ENCODE results near the gene SNRPD3. TPM values are rescaled to one million over a fixed set of nuclear protein-coding genes. Genes with fewer than 3 reads are reported as not detected.

Gene SNRPD3
- total RNA-seq, 1 experiment from 2014 or later: 144 TPM

DNA sequence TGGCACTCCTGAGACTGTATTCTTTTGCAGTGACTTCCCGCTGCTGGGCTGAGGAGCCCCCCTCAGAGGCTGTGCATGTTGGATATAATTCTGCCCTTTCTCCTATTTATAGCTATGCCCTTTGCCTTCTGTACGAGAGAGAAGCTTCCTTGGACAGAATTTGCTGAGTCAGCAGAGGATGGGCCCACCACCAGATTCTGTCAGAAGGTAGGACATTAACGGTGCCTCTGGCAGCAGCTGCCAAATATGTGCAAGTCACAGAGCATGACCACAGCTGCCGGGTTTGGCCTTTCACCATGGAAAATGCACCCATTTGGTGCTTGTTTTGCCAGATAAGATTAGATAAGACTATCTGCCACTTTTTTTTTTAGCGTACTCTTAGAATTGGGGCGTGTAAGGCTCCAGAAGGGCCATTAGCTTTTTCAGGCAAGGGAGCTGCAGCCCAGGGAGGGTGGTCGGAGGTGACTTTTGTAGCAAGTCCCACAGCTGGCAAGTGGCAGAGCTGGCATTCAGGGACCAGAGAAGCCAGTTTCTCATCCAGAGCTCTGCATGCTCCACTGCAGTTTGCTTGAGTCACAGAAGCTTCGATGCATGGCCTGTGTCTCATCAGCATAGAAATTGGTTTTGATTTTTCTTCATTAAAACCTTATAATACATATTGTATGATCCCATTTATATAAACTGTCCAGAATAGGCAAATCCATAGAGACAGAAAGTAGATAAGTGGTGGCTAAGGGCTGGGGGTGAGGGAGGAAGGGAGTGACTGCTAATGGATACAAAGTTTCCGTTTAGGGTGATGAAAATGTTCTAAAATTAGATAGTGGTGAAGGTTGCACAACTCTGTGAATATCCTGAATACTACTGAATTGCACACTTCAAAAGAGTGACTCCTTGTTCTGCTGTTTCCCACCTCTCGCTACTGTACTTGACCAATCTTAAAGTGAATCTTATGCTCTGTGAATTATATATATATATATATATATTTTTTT is 44.9 kb upstream of the SNRPD3 start:
- no peak overlapping the region for H2AFZ ChIP-seq (ENCODE audit: low read depth, low read length, poor library complexity, severe bottlenecking)
- CTCF ChIA-PET: interaction anchor here (0.7 to 1.1 kb wide), 3 partner anchors 12 to 89 kb away, joined by 3 to 4 read pairs (median 4); no protein-coding TSS in a partner anchor
- H3K4me1 ChIP-seq (ENCODE audit: control insufficient read depth in 1 of 2, insufficient read depth in 2 of 2, low read length in 2 of 2): peaks cover 0 to 5% of the 10 kb centered on the region in 2 experiments; a peak in 1 of 4 replicates
- ATAC-seq (no peak), DNase-seq (ENCODE audit: low read depth, low spot score) (no peak)
- H3K9me3 ChIP-seq (ENCODE audit: control insufficient read depth in 1 of 2, insufficient read depth in 1 of 2, low read depth in 1 of 2, low read length in 2 of 2): no peaks in the 10 kb centered on the region
- H3K36me3 ChIP-seq (ENCODE audit: control insufficient read depth in 1 of 2, insufficient read depth in 2 of 2, low read length in 2 of 2): no peaks in the 10 kb centered on the region
- H3K79me2 ChIP-seq (ENCODE audit: insufficient read depth, low read length): no peaks in the 10 kb centered on the region
- no peak overlapping the region for H3K27ac ChIP-seq (ENCODE audit: low read depth, low read length)
- intact Hi-C loops (cut with micrococcal nuclease): no loop called here
- peaks cover 4% of the 10 kb centered on the region; the same call in 1 of the 2 replicates for H3K27me3 ChIP-seq (ENCODE audit: insufficient read depth, low read length)
- BruUV-seq (replicated peaks): no TSS peak
- H3K9ac ChIP-seq (ENCODE audit: low read length): no peak overlapping the region
- H3K4me3 ChIP-seq (replicated peaks in 1 of 2; ENCODE audit: low read depth in 1 of 2, low read length in 2 of 2): no peak overlapping the region
- RAD21 ChIA-PET (ENCODE audit: low non-redundant PET in 1 of 2, low total read pairs in 2 of 2, uncharacterized antibody in 2 of 2, unreplicated experiment in 2 of 2): no interaction called here
- no peak overlapping the region for H3K4me2 ChIP-seq (ENCODE audit: low read length)
- no peaks in the 10 kb centered on the region for H3K9me2 ChIP-seq (ENCODE audit: insufficient read depth)
- TF ChIP-seq CBX3 (IDR thresholded peaks at IDR 0.05; ENCODE audit: low read depth) (no peak), JUND (IDR thresholded peaks at IDR 0.05) (no peak), POLR2A (IDR thresholded peaks at IDR 0.05; ENCODE audit: borderline replicate concordance, extremely low read depth, insufficient read depth, insufficient read length) (no peak), RAD21 (IDR thresholded peaks at IDR 0.05; ENCODE audit: low read depth) (no peak), EGR1 (IDR thresholded peaks at IDR 0.05; ENCODE audit: low read depth) (no peak), ELF1 (IDR thresholded peaks at IDR 0.05; ENCODE audit: borderline replicate concordance, low read depth) (no peak), ZFX (IDR thresholded peaks at IDR 0.05) (no peak), YY1 (IDR thresholded peaks at IDR 0.05; ENCODE audit: extremely low read depth, insufficient replicate concordance, low read depth, low read length) (no peak), EZH2 (IDR thresholded peaks at IDR 0.05) (no peak), SIN3A (IDR thresholded peaks at IDR 0.05; ENCODE audit: low read depth) (no peak), SP1 (IDR thresholded peaks at IDR 0.05; ENCODE audit: low read depth) (no peak)
- TF ChIP-seq, protein P1, sequence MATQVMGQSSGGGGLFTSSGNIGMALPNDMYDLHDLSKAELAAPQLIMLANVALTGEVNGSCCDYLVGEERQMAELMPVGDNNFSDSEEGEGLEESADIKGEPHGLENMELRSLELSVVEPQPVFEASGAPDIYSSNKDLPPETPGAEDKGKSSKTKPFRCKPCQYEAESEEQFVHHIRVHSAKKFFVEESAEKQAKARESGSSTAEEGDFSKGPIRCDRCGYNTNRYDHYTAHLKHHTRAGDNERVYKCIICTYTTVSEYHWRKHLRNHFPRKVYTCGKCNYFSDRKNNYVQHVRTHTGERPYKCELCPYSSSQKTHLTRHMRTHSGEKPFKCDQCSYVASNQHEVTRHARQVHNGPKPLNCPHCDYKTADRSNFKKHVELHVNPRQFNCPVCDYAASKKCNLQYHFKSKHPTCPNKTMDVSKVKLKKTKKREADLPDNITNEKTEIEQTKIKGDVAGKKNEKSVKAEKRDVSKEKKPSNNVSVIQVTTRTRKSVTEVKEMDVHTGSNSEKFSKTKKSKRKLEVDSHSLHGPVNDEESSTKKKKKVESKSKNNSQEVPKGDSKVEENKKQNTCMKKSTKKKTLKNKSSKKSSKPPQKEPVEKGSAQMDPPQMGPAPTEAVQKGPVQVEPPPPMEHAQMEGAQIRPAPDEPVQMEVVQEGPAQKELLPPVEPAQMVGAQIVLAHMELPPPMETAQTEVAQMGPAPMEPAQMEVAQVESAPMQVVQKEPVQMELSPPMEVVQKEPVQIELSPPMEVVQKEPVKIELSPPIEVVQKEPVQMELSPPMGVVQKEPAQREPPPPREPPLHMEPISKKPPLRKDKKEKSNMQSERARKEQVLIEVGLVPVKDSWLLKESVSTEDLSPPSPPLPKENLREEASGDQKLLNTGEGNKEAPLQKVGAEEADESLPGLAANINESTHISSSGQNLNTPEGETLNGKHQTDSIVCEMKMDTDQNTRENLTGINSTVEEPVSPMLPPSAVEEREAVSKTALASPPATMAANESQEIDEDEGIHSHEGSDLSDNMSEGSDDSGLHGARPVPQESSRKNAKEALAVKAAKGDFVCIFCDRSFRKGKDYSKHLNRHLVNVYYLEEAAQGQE (IDR thresholded peaks at IDR 0.05; ENCODE audit: low read depth): no peak
- POLR2A ChIA-PET: no interaction called here
- no peaks in the 10 kb centered on the region for H4K20me1 ChIP-seq (ENCODE audit: insufficient read depth)
